Spleen (tissue), 11 donors: ENCODE results near the gene FAM3C. TPM values are rescaled to one million over a fixed set of nuclear protein-coding genes. Genes with fewer than 3 reads are reported as not detected.

Source experiments
- DNase-seq: peaks from one replicate; pipeline ENCODE4 v3.0.0-alpha.2; 2020
- H3K27ac ChIP-seq, 8 donors: fragments of 200-600 bp; sonication (generic) in 7 of 8; 1 replicate in 4 of 8; 2 replicates in 4 of 8; pipeline versions ENCODE4 v1.5.0 to v1.8.0; 2016 to 2021; ENCODE audit warnings: inconsistent platforms in 4 of 8, mild to moderate bottlenecking in 4 of 8, moderate library complexity in 1 of 8
- H3K27me3 ChIP-seq, 7 donors: fragments of 200-600 bp; sonication (generic) in 6 of 7; replicated peaks in 1 of 7; 1 replicate in 4 of 7; 2 replicates in 3 of 7; pipeline versions ENCODE4 v1.5.0 to v1.8.0; 2016 to 2021; ENCODE audit warnings: inconsistent platforms in 3 of 7, mild to moderate bottlenecking in 1 of 7
- H3K36me3 ChIP-seq, 6 donors: fragments of 200-600 bp; sonication (generic) in 5 of 6; 1 replicate in 4 of 6; 2 replicates in 2 of 6; pipeline versions ENCODE4 v1.5.0 to v1.8.0; 2016 to 2021; ENCODE audit warnings: inconsistent platforms in 2 of 6
- H3K4me1 ChIP-seq, 6 donors: fragments of 200-600 bp; sonication (generic) in 5 of 6; 1 replicate in 3 of 6; 2 replicates in 3 of 6; pipeline versions ENCODE4 v1.5.0 to v1.8.0; 2016 to 2021; ENCODE audit warnings: inconsistent platforms in 3 of 6
- H3K4me3 ChIP-seq, 8 donors: fragments of 200-600 bp; sonication (generic) in 7 of 8; 1 replicate in 4 of 8; 2 replicates in 4 of 8; pipeline versions ENCODE4 v1.5.0 to v1.8.0; 2016 to 2021; ENCODE audit warnings: inconsistent platforms in 4 of 8, mild to moderate bottlenecking in 4 of 8, moderate library complexity in 2 of 8
- H3K9me3 ChIP-seq, 8 donors: fragments of 200-600 bp; sonication (generic) in 7 of 8; 1 replicate in 4 of 8; 2 replicates in 4 of 8; pipeline versions ENCODE4 v1.5.0 to v1.8.0; 2016 to 2021; ENCODE audit warnings: inconsistent platforms in 4 of 8
- CTCF ChIP-seq, 11 experiments: fragments of 200-600 bp in 7 of 11; fragments of 450-650 bp in 4 of 11; sonication (generic) in 4 of 11; IDR thresholded peaks in 8 of 11; conservative IDR thresholded peaks in 3 of 11; 1 replicate in 7 of 11; 2 replicates in 4 of 11; pipeline versions ENCODE4 v1.4.0 to v1.8.0; 2016 to 2021; ENCODE audit warnings: antibody characterized with exemption in 11 of 11, inconsistent platforms in 4 of 11, mild to moderate bottlenecking in 1 of 11
- POLR2A ChIP-seq, 3 donors: fragments of 450-650 bp; IDR thresholded peaks; one replicate each; pipeline ENCODE4 v1.5.1; 2017; ENCODE audit warnings: antibody characterized with exemption in 3 of 3, mild to moderate bottlenecking in 1 of 3
- POLR2AphosphoS5 ChIP-seq, 3 donors: sonication (generic); formaldehyde crosslinking; IDR thresholded peaks; one replicate each; pipeline ENCODE4 v1.5.1; 2017; ENCODE audit warnings: antibody characterized with exemption in 3 of 3
- WGBS, 5 donors: extraction: QIAGEN DNeasy Blood & Tissue Kit in 3 of 5; methylation state at CpG; one replicate each; pipeline versions ENCODE4 v1.1.5 to v1.1.7; 2013 to 2018; 5-methylcytosine and 5-hydroxymethylcytosine counted together
- intact Hi-C: fragments of 100-400 bp; cut with DNase I; formaldehyde crosslinking; loops from one replicate; pipeline ENCODE4 v1.15.0; 2023; ENCODE audit warnings: low total_unique reads
- polyA plus RNA-seq, 3 donors: library from polyadenylated mRNA; stranded (reverse); fragments of 200-250 nt; gene quantifications; one replicate each; pipeline ENCODE4 v1.2.1, GENCODE V29; 2013
- total RNA-seq, 7 donors: library from RNA; depleted of rRNA in 3 of 7; stranded (reverse); fragments of >200 nt in 3 of 7; fragmentation: NEBNext Ultra II Directional in 4 of 7; extraction: Animal tissue kit (Norgen Biotek cat#: 25700) in 4 of 7; gene quantifications; one replicate each; pipeline versions ENCODE4 v1.1.0 to v1.2.1, GENCODE V29; 2016 to 2021
- donor health status: healthy with polysubstance abuse.
- donor health status: DM: no; HTN: no; CAD: no; lungs with moderate emphysema.
- donor health status: DM: no; HTN: no; CAD: no.
- donor health status: Bipolar disorder and iron deficiency.
- donor health status: healthy.
- donor health status: DM: no; HTN: no; CAD: no.
- donor health status: DM: yes; HTN: yes; CAD: no.

Gene FAM3C
- total and polyA plus RNA-seq, 10 donors: 35.4 to 69.2 (median 54.1) TPM

GRCh38 chr7:121416533-121416932, 20.4 kb upstream of the FAM3C start:
- no peak for TF ChIP-seq CTCF (IDR thresholded peaks at IDR 0.05 in 8 of 11, conservative IDR thresholded peaks at IDR 0.05 in 3 of 11)
- TF ChIP-seq POLR2A (IDR thresholded peaks at IDR 0.05): no peak
- no peak for TF ChIP-seq POLR2AphosphoS5 (IDR thresholded peaks at IDR 0.05)
- no peaks in the 10 kb centered on the region for H3K36me3 ChIP-seq
- DNase-seq: no peak
- 83 to 100% (median 86%) methylated on average over 1 of the region's 1 CpG for WGBS, 5 donors
- H3K27ac ChIP-seq: no peak overlapping the region
- H3K4me1 ChIP-seq: no peaks in the 10 kb centered on the region
- intact Hi-C loops: no loop called here
- H3K27me3 ChIP-seq: no peaks in the 10 kb centered on the region
- H3K4me3 ChIP-seq: no peak overlapping the region
- no peaks in the 10 kb centered on the region for H3K9me3 ChIP-seq

- Histone ChIP-seq H3K27me3 (no peaks in the 10 kb centered on the region), H3K9me3 (no peaks in the 10 kb centered on the region), H3K4me3 (no peak overlapping the region), H3K36me3 (no peaks in the 10 kb centered on the region), H3K27ac (no peak overlapping the region), H3K4me1 (no peaks in the 10 kb centered on the region)
- TF ChIP-seq POLR2A (IDR thresholded peaks at IDR 0.05): no peak
- intact Hi-C loops: no loop called here
- DNase-seq: no peak
- 88 to 100% (median 92%) methylated on average over 1 of the region's 1 CpG for WGBS, 5 donors
Measured at GRCh38 chr7:121414436-121414835, 18.3 kb upstream of the FAM3C start.

- no peak for DNase-seq
- no peak overlapping the region for H3K4me3 ChIP-seq
- no peaks in the 10 kb centered on the region for H3K27me3 ChIP-seq
- no peaks in the 10 kb centered on the region for H3K36me3 ChIP-seq
- no peaks in the 10 kb centered on the region for H3K9me3 ChIP-seq
- WGBS, 5 donors: 78 to 89% (median 83%) methylated on average over 3 of the region's 3 CpGs
- H3K27ac ChIP-seq: no peak overlapping the region
- TF ChIP-seq CTCF (IDR thresholded peaks at IDR 0.05 in 8 of 11, conservative IDR thresholded peaks at IDR 0.05 in 3 of 11): no peak
- H3K4me1 ChIP-seq: no peaks in the 10 kb centered on the region
- intact Hi-C loops: no loop called here
Measured at GRCh38 chr7:121411597-121411979, 15.5 kb upstream of the FAM3C start.

GRCh38 chr7:121410829-121411596, 14.9 kb upstream of the FAM3C start:
- Histone ChIP-seq H3K36me3 (no peaks in the 10 kb centered on the region), H3K4me3 (no peak overlapping the region), H3K27me3 (no peaks in the 10 kb centered on the region), H3K27ac (no peak overlapping the region), H3K9me3 (no peaks in the 10 kb centered on the region), H3K4me1 (no peaks in the 10 kb centered on the region)
- intact Hi-C loops: no loop called here
- WGBS, 5 donors: 59 to 75% (median 70%) methylated on average over 2 of the region's 2 CpGs
- TF ChIP-seq POLR2A (IDR thresholded peaks at IDR 0.05) (no peak), POLR2AphosphoS5 (IDR thresholded peaks at IDR 0.05) (no peak), CTCF (IDR thresholded peaks at IDR 0.05 in 8 of 11, conservative IDR thresholded peaks at IDR 0.05 in 3 of 11) (no peak)
- DNase-seq: no peak
